HepG2 (cell line): ENCODE measurements around the gene MXRA7. TPM values are rescaled to one million over a fixed set of nuclear protein-coding genes. Genes with fewer than 3 reads are reported as not detected.

ENCODE experiments used
- FOXK1 ChIP-seq: sonication (generic); formaldehyde crosslinking; IDR thresholded peaks from 2 replicates; pipeline ENCODE4 v1.4.0; 2020; ENCODE audit warnings: low read depth, missing genetic modification reagents, borderline replicate concordance
- FUBP1 ChIP-seq: sonication (generic); formaldehyde crosslinking; IDR thresholded peaks from 2 replicates; pipeline ENCODE4 v1.5.1; 2020; ENCODE audit warnings: missing genetic modification reagents, mild to moderate bottlenecking, borderline replicate concordance
- HOXA5 ChIP-seq: sonication (generic); formaldehyde crosslinking; IDR thresholded peaks from 2 replicates; pipeline ENCODE4 v1.4.0; 2020; ENCODE audit warnings: missing genetic modification reagents
- HOXA7 ChIP-seq: sonication (generic); formaldehyde crosslinking; IDR thresholded peaks from 2 replicates; pipeline ENCODE4 v1.8.1; 2022; ENCODE audit warnings: mild to moderate bottlenecking, missing genetic modification reagents, moderate library complexity
- KLF16 ChIP-seq, 2 experiments: sonication (generic) in 1 of 2; formaldehyde crosslinking in 1 of 2; IDR thresholded peaks; 2 replicates each; pipeline versions ENCODE4 v1.6.1 to v1.8.0; 2016 to 2023; ENCODE audit warnings: missing genetic modification reagents in 2 of 2, missing compliant biosample characterization in 1 of 2
- LCORL ChIP-seq, 2 experiments: fragments of 450-650 bp in 1 of 2; sonication (generic) in 1 of 2; formaldehyde crosslinking in 1 of 2; IDR thresholded peaks; 2 replicates each; pipeline versions ENCODE4 v1.5.0 to v1.6.1; 2017 to 2020; ENCODE audit warnings: antibody characterized with exemption in 1 of 2, missing genetic modification reagents in 1 of 2
- NFE2L1 ChIP-seq: sonication (generic); formaldehyde crosslinking; IDR thresholded peaks from 2 replicates; pipeline ENCODE4 v1.4.0; 2020; ENCODE audit warnings: missing genetic modification reagents, mild to moderate bottlenecking, borderline replicate concordance
- PHB2 ChIP-seq: fragments of 450-650 bp; IDR thresholded peaks from 2 replicates; pipeline ENCODE4 v1.6.1; 2018; ENCODE audit not compliant: partially characterized antibody
- SNAPC2 ChIP-seq: sonication (generic); formaldehyde crosslinking; IDR thresholded peaks from 2 replicates; pipeline ENCODE4 v1.8.1; 2022; ENCODE audit warnings: mild to moderate bottlenecking, missing genetic modification reagents
- SP2 ChIP-seq: sonication (generic); formaldehyde crosslinking; IDR thresholded peaks from 2 replicates; pipeline ENCODE4 v1.5.1; 2020; ENCODE audit warnings: mild to moderate bottlenecking, missing genetic modification reagents
- TCF7L2 ChIP-seq: IDR thresholded peaks from 2 replicates; pipeline ENCODE4 v1.6.1; 2011; ENCODE audit warnings: mild to moderate bottlenecking, low read depth, low read length, moderate library complexity
- THYN1 ChIP-seq: sonication (generic); formaldehyde crosslinking; IDR thresholded peaks from 2 replicates; pipeline ENCODE4 v1.8.1; 2023; ENCODE audit warnings: low read depth, mild to moderate bottlenecking, moderate library complexity, missing genetic modification reagents, borderline replicate concordance
- ZBTB14 ChIP-seq: sonication (generic); formaldehyde crosslinking; IDR thresholded peaks from 2 replicates; pipeline ENCODE4 v1.4.0; 2020; ENCODE audit warnings: missing genetic modification reagents
- ZBTB26 ChIP-seq: IDR thresholded peaks from 2 replicates; pipeline ENCODE4 v1.6.1; 2016; ENCODE audit warnings: missing compliant biosample characterization, missing genetic modification reagents, borderline replicate concordance
- ZNF609 ChIP-seq: sonication (generic); formaldehyde crosslinking; IDR thresholded peaks from 2 replicates; pipeline ENCODE4 v1.4.0; 2020; ENCODE audit warnings: mild to moderate bottlenecking, missing genetic modification reagents, borderline replicate concordance
- polyA plus RNA-seq, 8 experiments: library from polyadenylated mRNA; depleted of rRNA in 3 of 8; stranded (reverse) in 7 of 8; unstranded in 1 of 8; fragments of >200 nt; fragmentation: Illumina TruSeq in 4 of 8; extraction: Trizol in 4 of 8; gene quantifications; 2 replicates each; pipeline versions ENCODE4 v1.2.1 to v1.2.3, GENCODE V29; 2011 to 2016; ENCODE audit warnings: low read depth in 4 of 8, missing spikeins in 1 of 8, mixed read lengths in 1 of 8; ENCODE audit not compliant: insufficient read depth in 1 of 8
- total RNA-seq, 5 experiments: library from RNA; depleted of rRNA; stranded (reverse); fragments of >200 nt; fragmentation: Illumina TruSeq; extraction: Trizol; gene quantifications; 2 replicates each; pipeline ENCODE4 v1.2.3, GENCODE V29; 2016; ENCODE audit warnings: low read depth in 1 of 5
- TF ChIP-seq, protein P1 (sequence below): sonication (generic); formaldehyde crosslinking; IDR thresholded peaks from 2 replicates; pipeline ENCODE4 v1.5.0; 2020; ENCODE audit warnings: missing genetic modification reagents
- TF ChIP-seq, protein P2 (sequence below): IDR thresholded peaks from 2 replicates; pipeline ENCODE4 v1.6.1; 2016

The MXRA7 gene
- total and polyA plus RNA-seq, 2 of the 13 experiments (the other 11 are each of a cell fraction or from before 2014, with no cell fraction given): 44.8 to 112 TPM

DNA sequence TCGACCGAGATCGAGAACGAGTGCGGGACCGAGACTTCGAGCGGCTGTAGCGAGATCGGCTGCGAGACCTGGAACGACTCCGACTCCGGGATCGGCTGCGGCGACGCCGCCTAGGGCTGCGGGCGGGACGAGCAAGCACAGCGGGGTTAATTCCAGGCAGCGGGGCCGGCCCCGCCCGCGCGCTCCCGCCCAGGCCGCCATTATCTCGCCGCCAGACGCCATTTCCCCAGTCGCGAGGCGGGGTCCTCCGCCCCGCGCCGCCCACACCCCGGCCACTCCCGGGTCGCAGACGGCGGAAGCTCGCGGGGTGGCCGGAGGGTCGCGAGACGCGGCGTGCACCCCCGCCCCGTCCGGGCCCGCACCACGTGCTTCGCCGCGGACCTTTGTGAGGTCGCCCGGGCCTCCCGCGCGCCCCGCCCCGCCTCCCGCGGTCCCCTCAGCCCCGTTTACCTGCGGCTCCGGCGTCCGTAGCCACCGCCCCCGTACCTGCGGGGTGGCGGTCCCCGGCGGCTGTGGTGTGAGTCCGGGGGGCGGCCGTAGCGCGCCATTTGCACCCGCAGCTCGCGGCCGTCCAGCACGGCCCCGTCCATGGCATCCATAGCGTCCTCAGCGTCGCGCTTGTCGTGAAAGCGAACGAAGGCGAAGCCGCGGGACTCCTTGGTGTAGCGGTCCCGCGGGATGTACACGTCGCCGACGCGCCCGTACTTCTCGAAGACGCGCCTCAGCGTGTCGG lies 25.8 kb upstream of the MXRA7 start (continued):
- TF ChIP-seq ZNF609 (no peak), THYN1 (CRISPR knock-in tag) (no peak), FUBP1 (CRISPR knock-in tag) (0 out of 2 replicates have a peak, but pooled peaks have one; percentile 2), SP2 (CRISPR knock-in tag) (no peak), LCORL (IDR thresholded peaks at IDR 0.05) (no peak), LCORL (CRISPR knock-in tag; IDR thresholded peaks at IDR 0.05) (no peak), ZBTB26 (CRISPR knock-in tag) (no peak; the same call in none of the 2 replicates), ZBTB14 (CRISPR knock-in tag) (peak; percentile 72), PHB2 (no peak), TCF7L2 (no peak), HOXA5 (CRISPR knock-in tag) (peak; percentile 36; the same call in 1 of the 2 replicates), HOXA7 (CRISPR knock-in tag) (no peak), NFE2L1 (CRISPR knock-in tag) (no peak), SNAPC2 (CRISPR knock-in tag) (no peak; the same call in 1 of the 2 replicates), FOXK1 (CRISPR knock-in tag) (no peak), KLF16 (CRISPR knock-in tag; IDR thresholded peaks at IDR 0.05) (no peak)
- TF ChIP-seq, protein P1, sequence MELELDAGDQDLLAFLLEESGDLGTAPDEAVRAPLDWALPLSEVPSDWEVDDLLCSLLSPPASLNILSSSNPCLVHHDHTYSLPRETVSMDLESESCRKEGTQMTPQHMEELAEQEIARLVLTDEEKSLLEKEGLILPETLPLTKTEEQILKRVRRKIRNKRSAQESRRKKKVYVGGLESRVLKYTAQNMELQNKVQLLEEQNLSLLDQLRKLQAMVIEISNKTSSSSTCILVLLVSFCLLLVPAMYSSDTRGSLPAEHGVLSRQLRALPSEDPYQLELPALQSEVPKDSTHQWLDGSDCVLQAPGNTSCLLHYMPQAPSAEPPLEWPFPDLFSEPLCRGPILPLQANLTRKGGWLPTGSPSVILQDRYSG (CRISPR knock-in tag): no peak; the same call in 1 of the 2 replicates
- TF ChIP-seq, protein P2, sequence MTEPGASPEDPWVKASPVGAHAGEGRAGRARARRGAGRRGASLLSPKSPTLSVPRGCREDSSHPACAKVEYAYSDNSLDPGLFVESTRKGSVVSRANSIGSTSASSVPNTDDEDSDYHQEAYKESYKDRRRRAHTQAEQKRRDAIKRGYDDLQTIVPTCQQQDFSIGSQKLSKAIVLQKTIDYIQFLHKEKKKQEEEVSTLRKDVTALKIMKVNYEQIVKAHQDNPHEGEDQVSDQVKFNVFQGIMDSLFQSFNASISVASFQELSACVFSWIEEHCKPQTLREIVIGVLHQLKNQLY (CRISPR knock-in tag): no peak
